Transverse colon (tissue), 4 donors: ENCODE data around the gene TRIM47. TPM values are rescaled to one million over a fixed set of nuclear protein-coding genes. Genes with fewer than 3 reads are reported as not detected.
A peak's percentile ranks its signal among the peaks of the same experiment; 100 is the strongest.

Experiments used
- DNase-seq: peaks from one replicate; pipeline ENCODE4 v3.0.0-alpha.2; 2019
- H3K27ac ChIP-seq, 4 donors: fragments of 200-600 bp; sonication (generic); 2 replicates each; pipeline ENCODE4 v1.5.1; 2016 to 2018; ENCODE audit warnings: inconsistent platforms in 4 of 4
- H3K27me3 ChIP-seq: fragments of 200-600 bp; sonication (generic); 2 replicates; pipeline ENCODE4 v1.5.1; 2017; ENCODE audit warnings: inconsistent platforms
- H3K36me3 ChIP-seq, 4 donors: fragments of 200-600 bp; sonication (generic); 2 replicates each; pipeline ENCODE4 v1.5.1; 2017 to 2019; ENCODE audit warnings: inconsistent platforms in 4 of 4
- H3K4me1 ChIP-seq, 4 donors: fragments of 200-600 bp; sonication (generic); 2 replicates each; pipeline ENCODE4 v1.5.1; 2017 to 2020; ENCODE audit warnings: inconsistent platforms in 4 of 4
- H3K4me3 ChIP-seq, 4 donors: fragments of 200-600 bp; sonication (generic); 1 replicate in 1 of 4; 2 replicates in 3 of 4; pipeline versions ENCODE4 v1.5.1 to v1.6.1; 2017 to 2019; ENCODE audit warnings: inconsistent platforms in 4 of 4
- H3K9me3 ChIP-seq, 2 donors: fragments of 200-600 bp; sonication (generic); 2 replicates each; pipeline ENCODE4 v1.5.1; 2017 to 2019; ENCODE audit warnings: inconsistent platforms in 2 of 2
- CTCF ChIP-seq, 5 experiments: fragments of 200-600 bp in 3 of 5; fragments of 450-650 bp in 2 of 5; sonication (generic) in 3 of 5; IDR thresholded peaks; 1 replicate in 2 of 5; 2 replicates in 3 of 5; pipeline ENCODE4 v1.5.1; 2016 to 2017; ENCODE audit warnings: antibody characterized with exemption in 5 of 5, inconsistent platforms in 3 of 5, mild to moderate bottlenecking in 2 of 5, moderate library complexity in 1 of 5
- EP300 ChIP-seq: sonication (generic); formaldehyde crosslinking; IDR thresholded peaks from one replicate; pipeline ENCODE4 v1.6.1; 2017; ENCODE audit warnings: antibody characterized with exemption, low read depth
- POLR2A ChIP-seq: fragments of 450-650 bp; IDR thresholded peaks from one replicate; pipeline ENCODE4 v1.6.1; 2016; ENCODE audit warnings: antibody characterized with exemption, mild to moderate bottlenecking, moderate library complexity
- POLR2AphosphoS5 ChIP-seq, 3 donors: sonication (generic); formaldehyde crosslinking; IDR thresholded peaks; one replicate each; pipeline ENCODE4 v1.6.1; 2016; ENCODE audit warnings: antibody characterized with exemption in 3 of 3
- WGBS, 2 donors: methylation state at CpG; one replicate each; pipeline ENCODE4 v1.1.5; 2018; ENCODE audit warnings: low coverage in 1 of 2; 5-methylcytosine and 5-hydroxymethylcytosine counted together
- in situ Hi-C, 4 donors: fragments of 200-750 bp; cut with MboI; loops; one replicate each; pipeline versions ENCODE4 v1.15.0 to v1.15.1; 2017; ENCODE audit warnings: low sequenced_read_pairs in 3 of 4, low pct_ligation_motif_present in 1 of 4, low pct_unique_long_range_greater_than_20kb in 1 of 4
- intact Hi-C: fragments of 100-400 bp; cut with DNase I; formaldehyde crosslinking; loops from one replicate; pipeline ENCODE4 v1.15.1; 2023; ENCODE audit warnings: low total_unique reads
- total RNA-seq, 4 donors: library from RNA; depleted of rRNA; stranded (reverse); fragments of >200 nt; gene quantifications; one replicate each; pipeline ENCODE4 v1.1.0, GENCODE V29; 2016

TRIM47 gene
- total RNA-seq, 4 donors from 2014 or later, result 38.6 to 118 (median 41.0) TPM

- Histone ChIP-seq H3K4me3 (peak overlapping the region in 2 of 4 donors; percentile 5 to 19), H3K27ac (peak overlapping the region; percentile 17 to 56 (median 36)), H3K4me1 (peaks cover 12 to 26% (median 15%) of the 10 kb centered on the region in 4 donors), H3K27me3 (no peaks in the 10 kb centered on the region), H3K36me3 (no peaks in the 10 kb centered on the region), H3K9me3 (no peaks in the 10 kb centered on the region)
- intact Hi-C loops, result no loop called here
- in situ Hi-C loops, result no loop called here
- peak; percentile 56 for DNase-seq
- TF ChIP-seq POLR2AphosphoS5 (IDR thresholded peaks at IDR 0.05) (no peak), EP300 (no peak), CTCF (IDR thresholded peaks at IDR 0.05) (no peak), POLR2A (no peak)
- WGBS, 2 donors, result 65% methylated on average over 13 of the region's 15 CpGs; no CpG with 5 or more reads in 1 of the 2 donors
Observed at GRCh38 chr17:75831032-75831571, 47.3 kb downstream of the TRIM47 start.

- Histone ChIP-seq H3K4me1 (peaks cover 12 to 26% (median 15%) of the 10 kb centered on the region in 4 donors), H3K36me3 (no peaks in the 10 kb centered on the region), H3K27ac (peak overlapping the region in 3 of 4 donors; percentile 24 to 56 (median 49)), H3K9me3 (no peaks in the 10 kb centered on the region), H3K27me3 (no peaks in the 10 kb centered on the region), H3K4me3 (peak overlapping the region in 2 of 4 donors; percentile 5 to 19)
- in situ Hi-C loops, result no loop called here
- WGBS, 2 donors, result 49% methylated on average over 26 of the region's 27 CpGs; no CpG with 5 or more reads in 1 of the 2 donors
- peak; percentile 72 for DNase-seq
- intact Hi-C loops, result no loop called here
- TF ChIP-seq CTCF (IDR thresholded peaks at IDR 0.05) (peak; percentile 41 to 75 (median 53)), POLR2A (peak; percentile 26), POLR2AphosphoS5 (IDR thresholded peaks at IDR 0.05) (peak in 1 of 3 donors; percentile 46), EP300 (no peak)
Observed at GRCh38 chr17:75830164-75831031, 48.0 kb downstream of the TRIM47 start.

DNA sequence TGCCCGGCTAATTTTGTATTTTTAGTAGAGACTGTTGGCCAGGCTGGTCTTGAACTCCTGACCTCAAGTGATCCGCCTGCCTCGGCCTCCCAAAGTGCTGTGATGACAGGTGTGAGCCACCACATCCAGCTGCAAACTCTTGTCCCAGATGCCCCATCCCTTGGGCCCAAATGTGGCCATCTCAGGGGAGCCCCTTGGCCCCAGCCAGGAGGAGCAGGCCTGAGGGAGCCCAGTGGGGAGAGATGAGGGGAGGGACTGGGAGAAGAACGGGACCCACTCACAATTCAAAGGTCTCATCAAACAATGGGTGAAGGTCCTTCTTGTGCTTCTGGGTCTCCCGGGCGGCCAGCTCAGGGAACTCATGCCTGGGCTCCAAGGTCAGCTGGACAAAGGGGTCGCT, 48.6 kb downstream of the TRIM47 start:
- H3K9me3 ChIP-seq, result no peaks in the 10 kb centered on the region
- in situ Hi-C loops (no loop called here), intact Hi-C loops (loop anchor here (10.0 kb wide), 1 partner anchor 75 kb away; no protein-coding TSS in a partner anchor)
- H3K36me3 ChIP-seq, result no peaks in the 10 kb centered on the region
- no peak overlapping the region for H3K4me3 ChIP-seq
- no peaks in the 10 kb centered on the region for H3K27me3 ChIP-seq
- H3K4me1 ChIP-seq, result peaks cover 12 to 26% (median 15%) of the 10 kb centered on the region in 4 donors
- WGBS, 2 donors, result 91% methylated on average over 7 of the region's 7 CpGs; no CpG with 5 or more reads in 1 of the 2 donors
- TF ChIP-seq POLR2A (no peak), CTCF (IDR thresholded peaks at IDR 0.05) (no peak), POLR2AphosphoS5 (IDR thresholded peaks at IDR 0.05) (no peak), EP300 (no peak)
- no peak overlapping the region for H3K27ac ChIP-seq
- DNase-seq, result no peak

DNA sequence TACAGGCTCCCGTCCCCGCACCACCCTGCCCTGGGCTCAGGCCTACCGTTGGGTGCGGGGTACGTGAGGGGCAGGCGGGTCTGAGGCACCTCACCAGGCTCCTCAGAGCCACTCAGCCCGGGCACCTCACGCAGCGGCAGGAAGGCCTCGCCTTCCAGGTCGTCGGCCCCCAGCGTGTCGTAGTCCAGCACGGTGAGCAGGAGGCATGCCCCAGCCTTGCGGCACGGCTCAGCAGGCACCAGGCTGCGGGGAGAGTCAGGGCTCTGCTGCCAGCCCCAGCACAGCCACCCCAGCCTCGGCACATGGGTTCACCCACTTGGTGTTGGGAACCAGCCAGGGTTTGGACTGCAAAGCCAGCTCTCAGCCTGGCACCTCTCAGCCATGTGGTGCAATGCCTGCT, 49.6 kb downstream of the TRIM47 start:
- 84% methylated on average over 14 of the region's 19 CpGs; no CpG with 5 or more reads in 1 of the 2 donors for WGBS, 2 donors
- intact Hi-C loops, result loop anchor here (10.0 kb wide), 1 partner anchor 74 kb away; no protein-coding TSS in a partner anchor

More for the DNA sequence above, 49.6 kb downstream of the TRIM47 start:
- H3K27me3 ChIP-seq, result no peaks in the 10 kb centered on the region
- no peak overlapping the region for H3K4me3 ChIP-seq
- TF ChIP-seq POLR2A, result no peak
- TF ChIP-seq EP300, result no peak
- no peak for TF ChIP-seq POLR2AphosphoS5 (IDR thresholded peaks at IDR 0.05)
- no peak for TF ChIP-seq CTCF (IDR thresholded peaks at IDR 0.05)
- peaks cover 12 to 26% (median 15%) of the 10 kb centered on the region in 4 donors for H3K4me1 ChIP-seq
- H3K36me3 ChIP-seq, result no peaks in the 10 kb centered on the region
- H3K9me3 ChIP-seq, result no peaks in the 10 kb centered on the region
- in situ Hi-C loops, result no loop called here
- no peak for DNase-seq
- peak overlapping the region in 1 of 4 donors; percentile 86 for H3K27ac ChIP-seq
